Gastroesophageal sphincter (tissue), 4 donors: ENCODE data around the gene TLR6. TPM values are rescaled to one million over a fixed set of nuclear protein-coding genes. Genes with fewer than 3 reads are reported as not detected.

Source experiments
- ATAC-seq: fragments of 150-250 bp; one replicate; pipeline ENCODE4 v1.9.1; 2016; ENCODE audit warnings: mild to moderate bottlenecking, moderate library complexity
- H3K27ac ChIP-seq, 4 donors: fragments of 200-600 bp; sonication (generic) in 3 of 4; 1 replicate in 3 of 4; 2 replicates in 1 of 4; pipeline ENCODE4 v1.5.1; 2016 to 2019
- H3K27me3 ChIP-seq: fragments of 200-600 bp; sonication (generic); one replicate; pipeline ENCODE4 v1.5.1; 2019
- H3K36me3 ChIP-seq, 2 donors: fragments of 200-600 bp; sonication (generic); one replicate each; pipeline ENCODE4 v1.5.1; 2019; ENCODE audit warnings: control low read depth in 1 of 2
- H3K4me1 ChIP-seq, 3 donors: fragments of 200-600 bp; sonication (generic); 1 replicate in 2 of 3; 2 replicates in 1 of 3; pipeline ENCODE4 v1.5.1; 2016 to 2019; ENCODE audit warnings: control low read depth in 2 of 3
- H3K4me3 ChIP-seq, 2 donors: fragments of 200-600 bp; sonication (generic); one replicate each; pipeline ENCODE4 v1.5.1; 2019; ENCODE audit warnings: mild to moderate bottlenecking in 1 of 2, moderate library complexity in 1 of 2
- H3K9me3 ChIP-seq, 3 donors: fragments of 200-600 bp; sonication (generic); one replicate each; pipeline ENCODE4 v1.5.1; 2017 to 2019; ENCODE audit warnings: control low read depth in 2 of 3
- CTCF ChIP-seq, 4 experiments: fragments of 200-600 bp in 2 of 4; fragments of 450-650 bp in 2 of 4; sonication (generic) in 1 of 4; IDR thresholded peaks; one replicate each; pipeline ENCODE4 v1.5.1; 2017 to 2019; ENCODE audit warnings: antibody characterized with exemption in 4 of 4, mild to moderate bottlenecking in 2 of 4, moderate library complexity in 2 of 4
- EP300 ChIP-seq: sonication (generic); formaldehyde crosslinking; IDR thresholded peaks from one replicate; pipeline ENCODE4 v1.6.1; 2017; ENCODE audit warnings: antibody characterized with exemption, mild to moderate bottlenecking
- POLR2A ChIP-seq, 2 donors: fragments of 450-650 bp; IDR thresholded peaks; one replicate each; pipeline ENCODE4 v1.6.1; 2017; ENCODE audit warnings: antibody characterized with exemption in 2 of 2, mild to moderate bottlenecking in 2 of 2, moderate library complexity in 1 of 2
- POLR2AphosphoS5 ChIP-seq: sonication (generic); formaldehyde crosslinking; IDR thresholded peaks from one replicate; pipeline ENCODE4 v1.6.1; 2017; ENCODE audit warnings: antibody characterized with exemption
- WGBS, 2 donors: methylation state at CpG; one replicate each; pipeline ENCODE4 v1.1.5; 2018; ENCODE audit warnings: low coverage in 1 of 2; 5-methylcytosine and 5-hydroxymethylcytosine counted together
- total RNA-seq, 4 donors: library from RNA; depleted of rRNA; stranded (reverse); fragments of >200 nt; gene quantifications; one replicate each; pipeline ENCODE4 v1.1.0, GENCODE V29; 2016

TLR6 gene
- total RNA-seq, 4 donors from 2014 or later, result 1.4 to 2.4 (median 2.0) TPM

- Histone ChIP-seq H3K27ac (peak overlapping the region; percentile 90 to 98 (median 94)), H3K36me3 (peaks cover 0 to 8% of the 10 kb centered on the region in 2 donors), H3K27me3 (no peaks in the 10 kb centered on the region), H3K4me3 (peak overlapping the region in 1 of 2 donors; percentile 77), H3K4me1 (peaks cover 0 to 68% (median 21%) of the 10 kb centered on the region in 3 donors), H3K9me3 (no peaks in the 10 kb centered on the region)
- TF ChIP-seq CTCF (IDR thresholded peaks at IDR 0.05) (no peak), POLR2A (IDR thresholded peaks at IDR 0.05) (no peak), EP300 (no peak), POLR2AphosphoS5 (no peak)
- ATAC-seq, result no peak
- WGBS, 2 donors, result 11 to 60% methylated on average over 1 to 2 of the region's 2 CpGs
These were observed 12.9 kb upstream of the TLR6 start for GRCh38 chr4:38869511-38869910.

GRCh38 chr4:38868059-38868960, 11.7 kb upstream of the TLR6 start:
- peaks cover 0 to 56% (median 20%) of the 10 kb centered on the region in 3 donors for H3K4me1 ChIP-seq
- no peak for TF ChIP-seq POLR2A (IDR thresholded peaks at IDR 0.05)
- TF ChIP-seq EP300, result no peak
- no peak for TF ChIP-seq CTCF (IDR thresholded peaks at IDR 0.05)
- WGBS, 2 donors, result 2% methylated on average over 8 to 12 of the region's 30 CpGs

GRCh38 chr4:38867478-38868058, 11.0 kb upstream of the TLR6 start, which contains the start of gene FAM114A1:
TSS of gene FAM114A1 (plus strand) at chr4:38867806. CDS start at chr4:38878079, 10,273 bp downstream.
- ATAC-seq, result peak; percentile 96
- Histone ChIP-seq H3K9me3 (no peaks in the 10 kb centered on the region), H3K27me3 (no peaks in the 10 kb centered on the region), H3K36me3 (peaks cover 0 to 8% of the 10 kb centered on the region in 2 donors), H3K4me3 (peak within 1 kb of the TSS; percentile 77 to 82), H3K4me1 (peaks cover 0 to 49% (median 14%) of the 10 kb centered on the region in 3 donors), H3K27ac (peak within 1 kb of the TSS; percentile 90 to 98 (median 94))
- TF ChIP-seq POLR2AphosphoS5, result peak; percentile 68
- no peak for TF ChIP-seq EP300
- peak; percentile 62 to 64 for TF ChIP-seq POLR2A (IDR thresholded peaks at IDR 0.05)
- TF ChIP-seq CTCF (IDR thresholded peaks at IDR 0.05), result no peak
- WGBS, 2 donors, result no CpG with 5 or more reads among the region's 66 CpGs

More at GRCh38 chr4:38868059-38868960, 11.7 kb upstream of the TLR6 start:
- Histone ChIP-seq H3K27me3 (no peaks in the 10 kb centered on the region), H3K27ac (peak overlapping the region; percentile 90 to 98 (median 94)), H3K4me3 (peak overlapping the region; percentile 77 to 82), H3K9me3 (no peaks in the 10 kb centered on the region), H3K36me3 (peaks cover 0 to 8% of the 10 kb centered on the region in 2 donors)
- ATAC-seq, result peak; percentile 35

- Histone ChIP-seq H3K27ac (peak overlapping the region; percentile 76 to 98 (median 94)), H3K9me3 (no peaks in the 10 kb centered on the region), H3K36me3 (peaks cover 0 to 8% of the 10 kb centered on the region in 2 donors), H3K27me3 (no peaks in the 10 kb centered on the region), H3K4me1 (peaks cover 0 to 44% (median 14%) of the 10 kb centered on the region in 3 donors), H3K4me3 (peak overlapping the region; percentile 77 to 82)
- no peak for ATAC-seq
- TF ChIP-seq CTCF (IDR thresholded peaks at IDR 0.05) (peak in 2 of 4 experiments; percentile 8 to 12), POLR2A (IDR thresholded peaks at IDR 0.05) (no peak)
- 46 to 56% methylated on average over 8 to 11 of the region's 11 CpGs for WGBS, 2 donors
These were observed 10.4 kb upstream of the TLR6 start for GRCh38 chr4:38866973-38867477.
